H9 (cell line): ENCODE measurements around the gene BIRC7. TPM values are rescaled to one million over a fixed set of nuclear protein-coding genes. Genes with fewer than 3 reads are reported as not detected.

Experiments
- DNase-seq: peaks from one replicate; pipeline ENCODE4 v3.0.0-alpha.2; 2017
- H2AFZ ChIP-seq: one replicate; pipeline ENCODE4 v1.6.1; 2013; ENCODE audit warnings: mild to moderate bottlenecking, low read length, control low read depth, moderate library complexity
- H2AK5ac ChIP-seq: 2 replicates; pipeline ENCODE4 v1.6.1; 2013; ENCODE audit warnings: low read length, control low read depth, mixed read lengths; ENCODE audit not compliant: insufficient read length
- H2BK120ac ChIP-seq: one replicate; pipeline ENCODE4 v1.6.1; 2013; ENCODE audit warnings: low read depth, mild to moderate bottlenecking, low read length, control low read depth, inconsistent platforms; ENCODE audit not compliant: poor library complexity, severe bottlenecking
- H2BK12ac ChIP-seq: 2 replicates; pipeline ENCODE4 v1.6.1; 2013; ENCODE audit warnings: low read length, control low read depth, mixed read lengths, low read depth; ENCODE audit not compliant: insufficient read length
- H2BK15ac ChIP-seq: 2 replicates; pipeline ENCODE4 v1.6.1; 2013; ENCODE audit warnings: low read depth, low read length, control low read depth
- H2BK20ac ChIP-seq: one replicate; pipeline ENCODE4 v1.6.1; 2013; ENCODE audit warnings: low read depth, mild to moderate bottlenecking, low read length, control low read depth, inconsistent platforms; ENCODE audit not compliant: poor library complexity, severe bottlenecking
- H2BK5ac ChIP-seq: 2 replicates; pipeline ENCODE4 v1.6.1; 2013; ENCODE audit warnings: low read length, control low read depth, mixed read lengths; ENCODE audit not compliant: insufficient read length
- H3K14ac ChIP-seq: 2 replicates; pipeline ENCODE4 v1.6.1; 2013; ENCODE audit warnings: low read length, control low read depth; ENCODE audit not compliant: insufficient read depth
- H3K18ac ChIP-seq: 2 replicates; pipeline ENCODE4 v1.6.1; 2013; ENCODE audit warnings: low read depth, mild to moderate bottlenecking, mixed read lengths, low read length, control low read depth; ENCODE audit not compliant: insufficient read length
- H3K23ac ChIP-seq: 2 replicates; pipeline ENCODE4 v1.6.1; 2013; ENCODE audit warnings: low read length, control low read depth, mixed read lengths, low read depth; ENCODE audit not compliant: insufficient read length
- H3K23me2 ChIP-seq: 2 replicates; pipeline ENCODE4 v1.6.1; 2013; ENCODE audit warnings: low read depth, mild to moderate bottlenecking, mixed read lengths, low read length, control low read depth; ENCODE audit not compliant: insufficient read length, poor library complexity, severe bottlenecking
- H3K27ac ChIP-seq: 2 replicates; pipeline ENCODE4 v1.5.1; 2013; ENCODE audit warnings: low read length, control low read depth, mixed read lengths, low read depth; ENCODE audit not compliant: insufficient read length
- H3K27me3 ChIP-seq: 2 replicates; pipeline ENCODE4 v1.6.1; 2013; ENCODE audit warnings: low read length, control low read depth, inconsistent platforms; ENCODE audit not compliant: insufficient read depth
- H3K4ac ChIP-seq: 2 replicates; pipeline ENCODE4 v1.6.1; 2013; ENCODE audit warnings: low read depth, mild to moderate bottlenecking, control low read depth, inconsistent platforms, low read length, moderate library complexity
- H3K4me1 ChIP-seq: 2 replicates; pipeline ENCODE4 v1.6.1; 2013; ENCODE audit warnings: low read length, control low read depth, inconsistent platforms; ENCODE audit not compliant: insufficient read depth
- H3K4me2 ChIP-seq: 2 replicates; pipeline ENCODE4 v1.6.1; 2013; ENCODE audit warnings: low read length, control low read depth, mixed read lengths; ENCODE audit not compliant: insufficient read length, insufficient read depth
- H3K56ac ChIP-seq: 2 replicates; pipeline ENCODE4 v1.6.1; 2013; ENCODE audit warnings: low read depth, mild to moderate bottlenecking, mixed read lengths, low read length, control low read depth; ENCODE audit not compliant: insufficient read length
- H3K79me1 ChIP-seq: 2 replicates; pipeline ENCODE4 v1.6.1; 2013; ENCODE audit warnings: low read depth, mild to moderate bottlenecking, moderate library complexity, low read length, control low read depth, inconsistent platforms; ENCODE audit not compliant: insufficient read depth, poor library complexity, severe bottlenecking
- H3K79me2 ChIP-seq: 2 replicates; pipeline ENCODE4 v1.6.1; 2013; ENCODE audit warnings: low read length, control low read depth, inconsistent platforms; ENCODE audit not compliant: insufficient read depth
- H3K9ac ChIP-seq: 2 replicates; pipeline ENCODE4 v1.6.1; 2013; ENCODE audit warnings: low read length, control low read depth, mixed read lengths; ENCODE audit not compliant: insufficient read length; ENCODE audit errors: extremely low read depth
- H3K9me3 ChIP-seq: one replicate; pipeline ENCODE4 v1.6.1; 2013; ENCODE audit warnings: low read depth, low read length, inconsistent platforms; ENCODE audit not compliant: control insufficient read depth
- H3T11ph ChIP-seq: one replicate; pipeline ENCODE4 v1.6.1; 2013; ENCODE audit warnings: mild to moderate bottlenecking, low read length, control low read depth, inconsistent platforms
- H4K20me1 ChIP-seq: one replicate; pipeline ENCODE4 v1.6.1; 2013; ENCODE audit not compliant: control insufficient read depth, insufficient read length, insufficient read depth
- H4K5ac ChIP-seq: 2 replicates; pipeline ENCODE4 v1.6.1; 2013; ENCODE audit warnings: low read depth, mild to moderate bottlenecking, mixed read lengths, low read length, control low read depth; ENCODE audit not compliant: insufficient read length
- H4K8ac ChIP-seq: replicated peaks from 2 replicates; pipeline ENCODE4 v1.6.1; 2013; ENCODE audit warnings: low read length, control low read depth, mixed read lengths, low read depth; ENCODE audit not compliant: insufficient read length
- H4K91ac ChIP-seq: 2 replicates; pipeline ENCODE4 v1.6.1; 2013; ENCODE audit warnings: low read depth, mild to moderate bottlenecking, moderate library complexity, mixed read lengths, low read length, control low read depth; ENCODE audit not compliant: insufficient read length
- H3K27ac Mint-ChIP-seq, 3 experiments: 2 replicates in 2 of 3; 3 replicates in 1 of 3; pipeline ENCODE4 v1.8.0; 2020 to 2021; ENCODE audit warnings: mixed read lengths in 3 of 3, mild to moderate bottlenecking in 1 of 3, moderate library complexity in 1 of 3
- H3K27me3 Mint-ChIP-seq: 2 replicates; pipeline ENCODE4 v1.8.0; 2021; ENCODE audit warnings: low read depth, mild to moderate bottlenecking, moderate library complexity, mixed read lengths
- H3K36me3 Mint-ChIP-seq, 3 experiments: 2 replicates in 2 of 3; 3 replicates in 1 of 3; pipeline ENCODE4 v1.8.0; 2020 to 2021; ENCODE audit warnings: low read depth in 3 of 3, mixed read lengths in 3 of 3; ENCODE audit not compliant: insufficient read depth in 1 of 3
- H3K4me1 Mint-ChIP-seq, 2 experiments: 2 replicates each; pipeline ENCODE4 v1.8.0; 2020; ENCODE audit warnings: mixed read lengths in 2 of 2
- H3K4me3 Mint-ChIP-seq, 2 experiments: 2 replicates in 1 of 2; 3 replicates in 1 of 2; pipeline ENCODE4 v1.8.0; 2020 to 2021; ENCODE audit warnings: mild to moderate bottlenecking in 2 of 2, mixed read lengths in 2 of 2, moderate library complexity in 1 of 2
- H3K9me3 Mint-ChIP-seq, 2 experiments: 2 replicates in 1 of 2; 3 replicates in 1 of 2; pipeline ENCODE4 v1.8.0; 2020; ENCODE audit warnings: mild to moderate bottlenecking in 2 of 2, mixed read lengths in 2 of 2, moderate library complexity in 1 of 2
- WGBS: extraction: QIAGEN DNeasy Blood & Tissue Kit; methylation state at CpG from one replicate; pipeline ENCODE4 v1.1.7; 2013; ENCODE audit warnings: missing lambda C conversion rate, low lambda C conversion rate, mixed read lengths; ENCODE audit not compliant: insufficient read length; ENCODE audit errors: extremely low coverage; 5-methylcytosine and 5-hydroxymethylcytosine counted together
- total RNA-seq: library from RNA; stranded (reverse); gene quantifications from 2 replicates; pipeline ENCODE4 v1.2.1, GENCODE V29; 2021
- TF ChIP-seq, protein P1 (sequence below): fragments of 200-600 bp; sonication (generic); conservative IDR thresholded peaks from 3 replicates; pipeline ENCODE4 v1.8.0; 2021; ENCODE audit warnings: antibody characterized with exemption, mild to moderate bottlenecking

BIRC7 gene
- total RNA-seq, 1 experiment from 2014 or later = not detected

DNA sequence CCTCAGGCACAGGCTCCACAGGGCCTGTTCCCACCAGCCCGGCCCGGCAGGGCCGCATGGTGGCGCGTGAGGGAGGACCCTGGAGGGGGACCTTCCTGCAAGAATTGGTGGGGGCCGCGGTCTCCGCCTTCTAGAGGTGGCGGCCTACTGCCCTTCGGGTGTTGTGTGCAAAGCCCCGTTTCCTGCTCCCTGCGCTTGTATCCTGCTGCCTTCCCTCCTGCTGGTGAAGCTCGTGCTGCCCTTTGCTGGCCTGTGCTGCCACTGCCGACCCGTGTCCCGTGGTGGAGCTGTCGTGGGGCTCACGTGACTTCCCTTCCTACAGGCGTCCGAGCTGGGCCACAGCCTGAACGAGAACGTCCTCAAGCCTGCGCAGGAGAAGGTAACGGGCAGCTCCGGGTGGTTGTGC, 48.8 kb downstream of the BIRC7 start:
- H3K4me3 Mint-ChIP-seq = no peak overlapping the region
- 0 out of 7 replicates have a peak overlapping the region, but pooled peaks of 1 of the 3 experiments have one; percentile 68 for H3K27ac Mint-ChIP-seq
- no peak for DNase-seq
- Histone ChIP-seq H4K20me1 (no peaks in the 10 kb centered on the region), H3K9ac (no peak overlapping the region), H2AFZ (no peak overlapping the region), H2BK12ac (no peak overlapping the region), H2BK15ac (no peak overlapping the region), H3K14ac (no peak overlapping the region), H3K23ac (no peak overlapping the region), H4K91ac (no peak overlapping the region), H3K4ac (no peak overlapping the region), H3K23me2 (peaks cover 3% of the 10 kb centered on the region), H3K4me2 (no peak overlapping the region), H3K9me3 (no peaks in the 10 kb centered on the region), H3K27ac (no peak overlapping the region), H3K79me2 (no peaks in the 10 kb centered on the region), H3T11ph (no peak overlapping the region), H3K18ac (no peak overlapping the region), H4K8ac (no peak overlapping the region), H4K5ac (no peak overlapping the region), H2BK20ac (no peak overlapping the region), H2BK5ac (no peak overlapping the region), H2AK5ac (no peak overlapping the region), H3K79me1 (no peaks in the 10 kb centered on the region), H3K27me3 (no peaks in the 10 kb centered on the region), H2BK120ac (no peak overlapping the region), H3K4me1 (no peaks in the 10 kb centered on the region), H3K56ac (no peak overlapping the region)
- no peaks in the 10 kb centered on the region for H3K27me3 Mint-ChIP-seq
- no peaks in the 10 kb centered on the region for H3K4me1 Mint-ChIP-seq
- peaks cover 8 to 65% (median 52%) of the 10 kb centered on the region in 3 experiments; a peak in 6 of 7 replicates for H3K36me3 Mint-ChIP-seq
- TF ChIP-seq, protein P1, sequence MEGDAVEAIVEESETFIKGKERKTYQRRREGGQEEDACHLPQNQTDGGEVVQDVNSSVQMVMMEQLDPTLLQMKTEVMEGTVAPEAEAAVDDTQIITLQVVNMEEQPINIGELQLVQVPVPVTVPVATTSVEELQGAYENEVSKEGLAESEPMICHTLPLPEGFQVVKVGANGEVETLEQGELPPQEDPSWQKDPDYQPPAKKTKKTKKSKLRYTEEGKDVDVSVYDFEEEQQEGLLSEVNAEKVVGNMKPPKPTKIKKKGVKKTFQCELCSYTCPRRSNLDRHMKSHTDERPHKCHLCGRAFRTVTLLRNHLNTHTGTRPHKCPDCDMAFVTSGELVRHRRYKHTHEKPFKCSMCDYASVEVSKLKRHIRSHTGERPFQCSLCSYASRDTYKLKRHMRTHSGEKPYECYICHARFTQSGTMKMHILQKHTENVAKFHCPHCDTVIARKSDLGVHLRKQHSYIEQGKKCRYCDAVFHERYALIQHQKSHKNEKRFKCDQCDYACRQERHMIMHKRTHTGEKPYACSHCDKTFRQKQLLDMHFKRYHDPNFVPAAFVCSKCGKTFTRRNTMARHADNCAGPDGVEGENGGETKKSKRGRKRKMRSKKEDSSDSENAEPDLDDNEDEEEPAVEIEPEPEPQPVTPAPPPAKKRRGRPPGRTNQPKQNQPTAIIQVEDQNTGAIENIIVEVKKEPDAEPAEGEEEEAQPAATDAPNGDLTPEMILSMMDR = no peak
- WGBS = no CpG with 5 or more reads among the region's 25 CpGs
- H3K9me3 Mint-ChIP-seq = no peaks in the 10 kb centered on the region
